Activated CD4-positive, alpha-beta T cell treated with anti-CD3 and anti-CD28 coated beads, Interleukin-10, Interleukin-2, amounts not matched to agents 100 ng/mL and 50 ng/mL, durations not matched to agents 16 hours and 8 hours (primary cell): ENCODE data around the gene SLC22A17.
"Not testable (repeated sequence)": the region's sequence is repeated elsewhere in the genome, so short reads cannot be mapped to it uniquely, and the experiment has no call there.

ENCODE experiments used
- DNase-seq: peaks from one replicate; pipeline ENCODE4 v3.0.0-alpha.2; 2020

Gene SLC22A17

DNA sequence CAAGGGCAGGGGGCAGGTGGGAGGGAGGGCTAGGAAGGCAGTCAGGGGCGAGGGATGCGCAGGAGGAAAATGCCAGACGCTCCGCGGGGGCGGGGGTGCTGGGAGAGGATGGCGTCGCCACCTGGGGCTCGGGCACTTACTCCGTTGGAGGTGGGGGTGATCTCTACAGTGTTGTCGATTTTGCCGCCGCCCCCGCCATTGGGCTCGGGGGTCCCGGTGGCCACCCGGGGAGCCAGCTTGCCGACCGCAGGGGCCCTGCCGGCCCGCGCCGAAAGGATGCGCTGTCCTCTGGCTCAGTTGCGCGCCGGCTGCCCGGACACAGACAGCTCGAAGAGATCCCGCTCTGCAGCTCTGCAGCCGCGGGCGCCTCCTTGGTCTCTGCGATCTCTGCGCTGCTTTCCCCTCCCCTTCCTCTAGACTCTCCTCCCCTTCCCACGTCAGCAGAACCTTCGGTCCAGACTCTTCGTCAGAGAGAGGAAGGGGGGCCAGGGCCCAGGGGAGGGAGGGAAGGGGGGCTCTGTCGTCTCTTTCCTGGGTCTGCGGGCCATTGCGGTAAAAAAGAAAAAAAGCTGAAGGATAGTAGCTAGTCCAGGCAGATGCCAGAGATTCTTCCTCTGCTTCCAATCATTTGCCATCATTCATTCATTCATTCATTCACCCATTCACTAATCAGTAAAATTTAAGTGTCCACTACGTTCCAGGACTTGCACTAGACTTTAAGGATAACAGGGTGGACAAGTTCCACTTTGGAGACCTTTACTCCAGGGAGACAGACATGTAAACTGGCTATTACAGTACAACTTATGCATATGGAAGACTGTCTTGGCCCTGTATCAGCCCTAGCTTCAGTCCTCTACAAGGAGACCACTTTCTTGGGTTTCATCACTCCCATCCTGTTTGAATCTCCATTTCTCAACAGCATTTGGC is at the start of gene SLC22A17:
Gene SLC22A17, minus strand, starts transcription at position 382 of the 927 bp plus-strand sequence.
- DNase-seq, result peak; percentile 39

DNA sequence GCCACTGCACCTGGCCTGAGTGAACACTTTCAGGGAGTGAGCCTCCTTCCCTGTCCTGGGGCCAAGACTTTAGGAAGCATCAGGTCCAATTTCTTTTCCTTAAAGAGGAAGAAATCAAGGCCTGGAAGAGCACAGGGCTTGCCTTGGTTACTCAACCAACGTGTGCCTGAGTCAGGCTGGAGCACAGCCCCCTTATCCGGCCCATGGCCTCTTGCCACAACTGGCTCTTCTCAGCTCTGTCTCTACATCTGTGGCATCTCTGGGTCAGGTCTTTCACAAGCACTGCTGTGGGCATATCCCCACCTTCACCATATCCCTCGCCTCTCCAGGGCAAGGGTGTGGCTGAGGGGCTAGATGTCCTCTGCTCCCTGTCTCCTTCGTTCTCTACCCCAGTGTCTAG is 48.6 kb upstream of the SLC22A17 start:
- no peak for DNase-seq

DNA sequence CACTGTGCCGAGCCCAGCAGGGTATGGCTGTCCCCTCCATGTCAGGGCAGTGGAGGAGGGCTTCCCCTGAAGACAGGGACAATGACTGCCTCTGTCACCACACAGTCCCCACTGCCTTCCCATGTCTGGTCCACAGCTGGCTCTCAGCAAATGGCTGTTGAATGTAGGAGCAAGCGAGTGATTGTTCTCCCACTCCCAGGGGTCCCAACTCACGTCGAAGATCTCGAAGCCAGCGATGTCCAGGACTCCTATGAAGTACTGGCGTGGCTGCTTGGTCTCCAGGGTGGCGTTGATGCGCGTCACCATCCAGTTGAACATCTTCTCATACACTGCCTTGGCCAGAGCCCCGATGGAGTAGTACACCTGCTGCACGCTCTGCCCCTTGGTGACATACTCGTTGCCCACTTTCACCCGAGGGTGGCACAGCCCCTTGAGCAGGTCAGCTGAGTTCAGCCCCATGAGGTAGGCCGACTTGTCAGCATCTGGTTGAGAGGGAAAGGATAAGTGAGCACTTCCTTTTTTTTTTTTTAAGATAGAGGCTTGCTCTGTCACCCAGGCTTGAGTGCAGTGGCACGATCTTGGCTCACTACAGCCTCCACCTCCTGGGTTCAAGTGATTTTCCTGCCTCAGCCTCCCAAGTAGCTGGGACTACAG is 47.9 kb upstream of the SLC22A17 start:
- not testable (repeated sequence) for DNase-seq

DNA sequence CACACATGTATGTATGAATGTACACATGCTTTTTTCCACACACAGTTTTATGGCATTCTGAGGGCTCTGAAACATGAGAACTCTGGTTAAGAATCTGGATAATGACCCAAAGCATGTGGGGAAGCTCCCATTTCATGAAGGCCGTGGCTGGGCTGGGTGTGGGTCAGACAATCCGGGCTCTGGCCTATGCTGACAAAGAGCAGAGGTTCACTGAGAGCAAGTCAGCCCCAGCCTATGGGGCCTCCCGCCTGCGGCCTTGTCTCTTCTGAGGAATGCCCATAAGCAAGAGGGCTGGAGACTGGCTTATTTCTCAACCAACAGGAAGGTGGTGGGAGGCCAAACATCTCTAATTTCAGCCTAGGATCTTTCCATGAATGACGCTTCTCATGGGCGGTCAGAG is 46.9 kb upstream of the SLC22A17 start:
- no peak for DNase-seq

DNA sequence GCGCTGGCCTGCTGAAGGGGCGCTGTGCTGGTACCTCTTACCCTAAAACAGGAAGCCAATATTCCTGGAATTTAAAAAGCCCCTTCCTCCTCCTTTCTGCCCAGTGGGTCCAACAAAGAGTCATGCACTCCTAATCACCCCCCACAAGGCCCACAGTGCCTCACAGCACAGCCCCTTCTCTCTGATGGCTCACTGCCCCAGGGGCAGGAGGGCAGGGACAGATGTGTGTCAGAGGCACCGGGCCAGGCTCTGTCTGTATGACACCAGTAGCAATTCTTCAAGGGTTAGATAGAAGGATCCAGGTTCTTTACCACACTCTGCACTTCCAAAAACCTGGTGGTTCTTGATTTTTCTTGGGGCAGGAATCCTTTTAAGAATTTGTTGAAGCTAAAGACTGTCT is 46.4 kb upstream of the SLC22A17 start:
- DNase-seq, result no peak

DNA sequence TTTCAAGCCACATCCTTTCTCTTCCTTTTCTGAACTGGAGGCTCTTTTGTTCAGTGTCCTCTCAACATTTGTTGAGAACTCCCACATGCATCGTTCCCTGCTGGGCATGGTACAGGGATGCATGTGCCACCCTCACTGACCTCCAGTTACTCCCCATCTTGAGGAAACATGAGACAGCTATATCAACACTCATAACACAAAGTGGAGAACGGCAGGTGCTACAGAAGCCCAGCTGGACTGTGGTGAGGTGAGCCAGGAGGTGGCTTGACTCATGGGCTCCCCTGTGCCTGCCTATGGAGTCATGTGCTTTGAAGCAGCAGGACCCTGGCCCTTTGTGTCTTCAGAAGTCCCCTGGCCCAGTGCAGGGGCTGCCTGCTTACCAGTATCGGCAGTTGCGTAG is 45.7 kb upstream of the SLC22A17 start:
- DNase-seq, result no peak

DNA sequence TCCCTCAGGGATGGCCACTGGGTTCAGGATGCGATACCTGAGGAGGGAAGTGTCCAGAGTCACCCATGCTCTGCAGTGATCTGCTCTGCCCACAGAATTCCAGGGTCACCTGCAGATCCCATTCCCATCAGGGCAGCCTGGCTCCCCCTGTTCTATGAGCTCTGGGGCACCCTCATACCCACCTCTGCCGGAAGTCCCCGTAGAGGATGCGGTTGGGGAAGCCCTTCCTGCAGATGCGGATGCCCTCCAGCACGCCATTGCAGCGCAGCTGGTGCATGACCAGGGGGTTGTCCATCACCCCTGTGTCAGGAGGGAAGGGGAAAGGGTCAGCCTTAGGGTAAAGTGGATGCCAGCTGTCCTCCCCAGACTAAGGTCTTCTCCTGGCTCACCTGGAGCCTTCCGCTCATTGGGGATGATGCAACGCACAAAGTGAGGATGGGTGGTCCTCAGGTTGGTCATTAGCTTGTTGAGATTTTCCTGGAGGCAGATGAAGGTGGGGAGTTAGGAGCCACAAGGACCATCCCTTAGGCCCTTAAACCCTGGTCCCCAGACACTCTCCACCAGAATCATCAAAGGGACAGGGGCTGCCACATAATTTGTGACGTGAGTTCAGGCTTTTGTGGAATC is 44.2 kb upstream of the SLC22A17 start:
- no peak for DNase-seq

DNA sequence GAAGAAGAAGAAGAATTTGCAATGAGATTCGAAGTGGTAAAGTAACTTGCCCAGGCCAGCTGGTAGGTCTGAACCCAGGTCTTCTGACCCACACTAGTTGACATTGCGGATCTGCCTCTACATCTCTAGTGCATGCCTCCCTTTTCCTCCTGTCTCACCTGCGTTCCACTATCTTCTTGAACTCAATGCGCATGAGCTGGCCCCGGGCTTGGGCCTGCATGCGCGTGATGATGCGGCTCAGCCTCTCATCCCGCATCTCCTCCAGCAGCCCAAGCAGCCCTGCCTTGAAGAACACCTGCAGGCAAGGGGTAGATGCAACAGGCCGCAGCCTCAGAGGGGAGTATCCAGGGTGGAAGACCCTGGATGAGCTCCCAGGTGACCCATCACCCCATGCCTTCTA is 43.4 kb upstream of the SLC22A17 start:
- DNase-seq, result no peak

DNA sequence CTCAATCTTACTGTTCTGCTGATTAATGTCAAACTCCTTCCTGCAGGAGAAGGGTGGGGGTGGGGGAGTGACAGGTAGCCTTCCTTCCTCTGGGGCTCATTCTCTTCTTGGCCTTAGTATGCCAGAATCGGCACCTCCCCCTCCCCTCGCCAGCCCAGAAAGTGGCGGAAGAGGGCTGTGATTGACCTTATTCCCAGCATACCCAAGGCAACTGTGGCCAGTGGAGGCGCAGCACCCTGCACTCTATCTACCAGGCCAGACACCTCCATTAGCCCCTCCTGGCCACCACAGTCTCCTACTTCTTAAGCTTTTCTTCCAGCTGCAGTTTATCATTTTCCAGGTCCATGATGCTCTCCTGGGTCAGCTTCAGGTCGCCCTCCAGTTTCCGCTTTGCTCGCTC is 39.9 kb upstream of the SLC22A17 start:
- DNase-seq, result no peak

DNA sequence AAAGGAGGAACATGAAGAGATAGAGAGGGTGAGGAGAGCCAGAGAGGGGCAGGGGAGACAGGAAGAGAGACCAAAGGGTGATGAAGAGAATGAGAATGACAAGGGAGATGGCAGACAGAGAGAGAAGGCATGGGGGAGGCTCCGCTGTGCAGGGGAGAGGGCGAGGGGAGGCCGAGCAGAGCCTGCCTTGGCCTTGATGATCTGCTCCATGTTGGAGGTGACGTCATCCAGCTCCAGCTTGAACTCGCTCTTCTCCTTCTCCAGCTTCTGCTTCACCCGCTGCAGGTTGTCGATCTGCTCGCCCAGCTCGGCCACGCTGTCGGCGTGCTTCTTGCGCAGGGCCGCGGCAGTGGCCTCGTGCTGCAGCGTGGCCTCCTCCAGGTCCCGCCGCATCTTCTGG is 37.2 kb upstream of the SLC22A17 start:
- DNase-seq, result not testable (repeated sequence)

DNA sequence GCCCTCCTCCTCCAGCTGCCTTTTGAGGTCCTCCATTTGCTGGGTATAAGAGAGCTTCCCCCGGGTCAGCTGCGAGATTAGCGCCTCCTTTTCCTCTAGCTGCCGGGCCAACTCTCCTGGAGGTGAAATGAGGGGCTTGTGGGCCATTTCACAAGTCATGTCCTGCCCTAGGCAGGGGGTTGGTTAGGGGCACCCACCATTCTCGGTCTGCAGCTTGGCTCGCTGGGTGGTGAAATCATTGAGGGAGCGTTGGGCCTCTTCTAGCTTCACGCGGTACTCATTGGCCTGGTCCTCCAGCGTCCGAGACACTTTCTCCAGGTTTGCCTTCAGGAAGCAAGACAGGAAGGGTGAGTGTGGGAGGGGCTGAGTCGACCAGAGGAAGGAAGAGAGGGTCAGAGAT is 36.7 kb upstream of the SLC22A17 start:
- no peak for DNase-seq

DNA sequence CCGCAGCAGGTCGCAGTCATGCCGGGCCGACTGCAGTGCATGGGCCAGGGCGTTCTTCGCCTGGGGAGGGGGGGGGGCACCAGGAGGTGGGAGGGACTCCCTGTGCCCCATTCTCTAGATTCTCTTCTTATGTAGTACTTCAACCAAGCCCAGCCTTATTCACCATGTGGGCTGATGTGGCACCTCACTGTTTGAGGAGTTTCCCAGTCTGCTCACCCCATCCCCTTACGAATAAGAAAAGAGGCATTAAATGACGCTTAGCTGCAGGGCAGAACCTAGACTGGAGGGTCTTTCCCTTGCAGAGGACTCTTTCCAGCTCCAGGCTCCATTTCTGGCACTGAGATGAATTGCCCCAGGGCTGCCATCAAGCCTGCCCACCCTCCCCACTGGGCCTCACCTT is 36.3 kb upstream of the SLC22A17 start:
- DNase-seq, result no peak

DNA sequence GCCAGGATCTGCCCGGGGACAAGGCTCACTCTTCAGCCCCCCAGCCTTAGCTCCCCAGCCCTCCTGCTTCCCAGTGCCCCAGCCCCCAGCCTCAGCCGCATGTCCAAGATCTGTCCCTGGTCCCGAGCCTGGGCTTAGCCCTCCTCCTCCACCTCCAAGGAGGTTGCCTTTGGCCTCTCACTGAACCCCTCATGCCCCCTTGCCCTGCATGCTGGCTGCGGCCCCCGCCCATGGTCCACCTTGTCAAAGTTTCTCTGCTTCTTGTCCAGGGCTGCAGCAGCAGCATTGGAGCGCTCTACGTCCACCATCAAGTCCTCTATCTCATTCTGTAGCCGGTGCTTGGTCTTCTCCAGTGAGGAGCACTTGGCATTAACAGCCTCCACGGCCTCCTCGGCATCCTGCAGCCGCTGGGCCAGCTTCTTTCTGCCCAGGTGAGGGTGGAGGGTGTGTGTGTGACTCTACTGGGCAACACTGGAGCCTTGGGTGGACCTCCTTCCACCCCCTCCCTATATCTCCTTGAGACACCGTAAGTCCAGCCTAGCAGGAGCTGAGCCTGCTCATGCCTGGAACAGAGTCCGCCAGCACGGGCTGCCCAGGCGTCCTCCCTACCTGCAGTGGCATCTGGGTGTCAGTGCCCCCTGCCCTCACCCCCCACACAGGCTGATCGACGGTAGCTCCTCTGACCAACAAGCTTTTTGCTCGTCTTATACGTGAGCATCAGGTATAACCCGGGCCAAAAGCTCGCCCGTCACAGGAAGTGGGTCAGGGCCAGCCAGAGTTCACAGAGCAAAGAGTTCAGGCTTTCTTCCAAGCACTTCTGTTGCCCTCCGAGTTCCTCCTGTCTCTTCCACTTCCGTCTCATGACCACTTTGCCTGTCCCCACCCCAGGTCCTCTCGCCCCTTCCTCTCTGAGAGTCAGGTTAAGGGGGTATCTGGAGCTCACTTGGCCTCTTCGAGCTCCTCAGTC is 35.5 kb upstream of the SLC22A17 start:
- no peak for DNase-seq

DNA sequence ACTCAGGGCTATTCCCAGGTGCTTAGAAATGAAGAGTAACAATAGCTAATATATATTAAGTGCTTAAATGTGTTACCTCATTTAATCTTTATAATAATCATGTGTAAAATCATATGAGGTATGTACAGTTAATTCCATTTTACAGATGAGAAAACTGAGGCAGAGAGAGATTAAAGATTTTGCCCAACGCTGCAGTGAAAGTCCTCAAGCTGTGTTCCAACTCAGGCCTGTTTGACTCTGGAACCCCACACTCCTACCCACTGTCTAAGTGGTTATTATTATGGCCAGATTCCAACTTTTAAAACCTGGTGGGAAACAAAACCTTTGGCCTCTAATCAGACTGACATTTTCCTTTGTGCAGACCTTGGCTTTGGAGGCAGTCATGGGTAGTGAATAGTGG is 34.3 kb upstream of the SLC22A17 start:
- DNase-seq, result no peak

DNA sequence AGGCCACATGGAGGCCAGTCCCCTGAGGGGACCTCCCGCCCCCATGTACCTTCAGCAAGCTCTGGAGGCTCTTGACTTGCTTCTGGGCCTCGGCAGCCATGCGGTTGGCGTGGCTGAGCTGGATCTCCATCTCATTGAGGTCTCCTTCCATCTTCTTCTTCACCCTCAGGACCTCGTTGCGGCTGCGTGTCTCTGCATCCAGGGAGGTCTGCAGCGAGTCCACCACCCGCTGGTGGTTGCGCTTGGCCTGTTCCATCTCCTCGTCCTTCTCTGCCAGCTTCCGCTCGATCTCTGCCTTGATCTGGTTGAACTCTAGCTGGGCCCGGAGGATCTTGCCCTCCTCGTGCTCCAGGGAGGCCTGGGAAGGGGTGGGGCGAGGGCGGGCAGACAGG is 33.6 kb upstream of the SLC22A17 start:
- not testable (repeated sequence) for DNase-seq

DNA sequence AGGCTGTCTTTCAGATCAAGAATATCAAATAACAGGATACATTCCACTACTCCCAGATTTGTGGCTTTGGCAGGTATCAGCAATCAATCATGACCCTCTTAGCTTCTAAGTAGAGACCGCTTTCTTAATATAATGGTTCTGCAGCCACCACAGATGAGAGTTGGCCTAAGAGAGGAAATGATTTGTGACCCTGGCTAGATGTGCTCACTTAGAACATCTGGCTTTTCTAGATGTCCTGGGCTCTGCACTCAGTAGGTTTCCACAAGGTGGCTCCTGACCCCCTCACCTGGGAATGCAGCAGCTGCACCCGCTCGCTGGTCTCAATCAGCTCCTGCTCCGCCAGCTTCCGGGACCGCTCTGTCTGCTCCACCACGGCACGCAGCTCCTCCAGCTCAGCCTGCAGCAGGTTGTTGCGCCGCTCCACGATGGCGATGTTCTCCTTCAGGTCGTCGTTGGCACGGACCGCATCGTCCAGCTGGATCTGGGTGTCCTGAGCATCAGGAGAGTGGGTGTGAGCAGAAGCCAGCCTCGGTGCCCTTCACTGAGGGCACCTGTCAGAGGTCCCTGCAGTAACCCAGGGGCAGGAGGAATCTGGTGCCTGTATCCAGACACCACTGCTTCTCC is 33.1 kb upstream of the SLC22A17 start:
- no peak for DNase-seq

DNA sequence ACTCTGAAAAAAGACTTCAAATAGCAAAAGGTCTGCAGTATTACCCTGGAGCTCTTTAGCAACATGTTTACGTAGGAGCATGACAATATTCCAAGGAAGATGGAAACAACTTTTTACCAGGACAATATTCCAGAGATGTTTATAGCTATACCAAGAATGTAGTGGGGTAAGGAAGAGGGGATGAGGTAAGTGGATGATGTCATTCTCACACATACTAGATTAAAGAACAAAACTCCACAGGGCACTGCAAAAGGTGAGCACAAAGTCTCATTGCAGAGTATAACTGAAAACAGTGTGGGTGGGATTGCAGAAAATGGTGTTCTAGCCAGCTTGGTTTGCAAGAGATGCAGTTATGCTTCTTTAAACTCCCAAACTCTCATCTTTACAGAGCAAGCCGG is 32.6 kb upstream of the SLC22A17 start:
- DNase-seq, result no peak

DNA sequence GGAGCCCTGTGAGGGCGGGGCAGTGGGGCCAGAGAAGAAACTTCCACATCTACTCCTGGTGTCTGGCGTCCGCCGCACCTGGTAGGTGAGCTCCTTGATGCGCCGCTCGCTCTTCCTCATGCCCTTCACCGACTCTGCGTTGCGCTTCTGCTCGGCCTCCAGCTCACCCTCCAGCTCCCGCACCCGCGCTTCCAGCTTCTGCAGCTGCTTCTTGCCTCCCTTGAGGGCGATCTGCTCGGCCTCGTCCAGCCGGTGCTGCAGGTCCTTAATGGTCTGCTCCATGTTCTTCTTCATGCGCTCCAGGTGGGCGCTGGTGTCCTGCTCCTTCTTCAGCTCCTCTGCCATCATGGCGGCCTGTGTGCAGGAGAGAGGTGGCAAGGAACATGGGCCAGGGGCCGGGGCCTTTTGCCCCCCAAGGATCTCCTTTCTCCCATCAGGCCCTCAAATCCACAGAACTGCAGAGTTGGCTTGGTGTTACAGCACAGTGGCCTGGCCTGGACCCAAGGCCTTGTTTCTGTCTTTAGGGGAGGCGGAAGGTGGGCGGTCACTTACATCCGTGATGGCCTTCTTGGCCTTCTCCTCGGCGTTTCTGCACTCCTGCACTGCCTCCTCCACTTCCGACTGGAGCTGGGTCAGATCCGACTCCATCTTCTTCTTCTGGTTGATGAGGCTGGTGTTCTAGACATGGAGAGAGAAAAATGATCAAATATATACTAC is 31.8 kb upstream of the SLC22A17 start:
- DNase-seq, result no peak

DNA sequence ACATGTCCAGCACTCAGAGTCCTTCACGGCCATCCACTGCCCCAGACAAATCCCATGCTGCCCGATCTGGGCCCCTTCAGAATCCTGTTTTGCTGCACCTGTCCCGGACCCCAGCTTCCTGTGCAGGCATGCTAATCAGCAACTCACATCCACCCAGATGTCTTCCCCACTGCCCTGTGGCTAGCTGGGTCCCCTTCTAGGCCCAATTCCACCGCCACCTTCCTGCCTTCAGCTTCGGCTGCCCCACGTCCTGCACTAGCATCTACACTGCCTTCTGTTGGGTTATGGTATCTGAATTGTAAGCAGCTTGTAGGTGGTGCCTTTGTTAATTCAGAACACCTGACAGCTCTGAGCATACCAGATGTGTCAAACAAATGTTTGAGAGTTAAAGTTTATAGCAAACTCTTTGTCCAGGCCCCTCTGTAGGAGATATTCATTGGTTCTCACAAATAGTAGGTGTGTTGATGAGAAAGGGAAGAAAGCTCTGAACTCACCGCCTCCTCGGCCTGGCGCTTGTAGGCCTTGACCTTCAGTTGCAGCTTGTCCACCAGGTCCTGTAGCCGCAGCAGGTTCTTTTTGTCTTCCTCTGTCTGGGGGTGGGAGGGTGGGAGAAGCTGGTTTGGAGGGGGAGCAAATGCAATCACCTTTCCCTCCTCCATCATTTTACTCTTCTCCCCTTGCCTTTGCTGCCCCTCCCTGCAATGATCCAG is 30.2 kb upstream of the SLC22A17 start:
- DNase-seq, result no peak

DNA sequence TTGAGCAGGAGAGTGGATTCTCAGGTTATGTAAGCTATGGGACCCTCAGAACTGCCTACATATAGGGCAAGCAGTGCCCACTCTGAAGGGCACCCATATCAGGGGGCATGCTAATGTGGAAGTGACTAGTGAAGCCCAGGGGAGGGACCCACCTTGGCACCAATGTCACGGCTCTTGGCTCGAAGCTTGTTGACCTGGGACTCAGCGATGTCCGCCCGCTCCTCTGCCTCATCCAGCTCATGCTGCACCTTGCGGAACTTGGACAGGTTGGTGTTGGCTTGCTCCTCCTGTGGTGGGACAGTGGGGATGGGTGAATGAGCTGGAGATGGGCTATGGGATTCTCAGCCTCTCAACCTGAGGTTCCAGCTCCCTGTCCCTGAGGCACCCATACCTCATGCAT is 29.6 kb upstream of the SLC22A17 start:
- no peak for DNase-seq

DNA sequence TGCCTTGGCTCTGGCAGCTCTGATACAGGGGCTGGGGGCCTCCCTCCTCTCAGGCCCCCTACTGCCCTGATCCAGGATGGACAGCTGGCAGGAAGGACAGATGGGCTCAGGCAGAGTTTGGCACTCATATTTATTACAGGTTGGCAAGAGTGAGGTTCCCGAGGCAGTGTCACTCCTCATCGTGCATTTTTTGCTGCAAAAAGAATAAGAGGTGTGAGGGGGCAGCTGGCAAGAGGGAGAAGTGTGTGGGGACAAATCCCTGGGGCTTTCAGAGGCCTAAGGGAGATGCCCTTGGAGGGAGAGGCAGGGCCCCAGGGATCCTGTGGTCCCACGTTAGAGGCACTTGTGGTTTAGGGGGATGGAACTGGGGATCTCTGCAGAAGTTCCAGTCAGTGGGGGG is 29.2 kb upstream of the SLC22A17 start:
- DNase-seq, result no peak
